ENCODE results near the gene CHERP.

Gene CHERP

GRCh38 chr19:16470541-16470910 lies 71.7 kb downstream of the CHERP start:
- DNase-seq: no peak
